Measurements from ENCODE around the gene MSH6. TPM values are rescaled to one million over a fixed set of nuclear protein-coding genes. Genes with fewer than 3 reads are reported as not detected.
A peak's percentile ranks its signal among the peaks of the same experiment; 100 is the strongest.

Gene MSH6
- total and polyA plus RNA-seq, 2 of the 13 experiments (the other 11 are each of a cell fraction or from before 2014, with no cell fraction given) = 20.8 to 113 TPM

DNA sequence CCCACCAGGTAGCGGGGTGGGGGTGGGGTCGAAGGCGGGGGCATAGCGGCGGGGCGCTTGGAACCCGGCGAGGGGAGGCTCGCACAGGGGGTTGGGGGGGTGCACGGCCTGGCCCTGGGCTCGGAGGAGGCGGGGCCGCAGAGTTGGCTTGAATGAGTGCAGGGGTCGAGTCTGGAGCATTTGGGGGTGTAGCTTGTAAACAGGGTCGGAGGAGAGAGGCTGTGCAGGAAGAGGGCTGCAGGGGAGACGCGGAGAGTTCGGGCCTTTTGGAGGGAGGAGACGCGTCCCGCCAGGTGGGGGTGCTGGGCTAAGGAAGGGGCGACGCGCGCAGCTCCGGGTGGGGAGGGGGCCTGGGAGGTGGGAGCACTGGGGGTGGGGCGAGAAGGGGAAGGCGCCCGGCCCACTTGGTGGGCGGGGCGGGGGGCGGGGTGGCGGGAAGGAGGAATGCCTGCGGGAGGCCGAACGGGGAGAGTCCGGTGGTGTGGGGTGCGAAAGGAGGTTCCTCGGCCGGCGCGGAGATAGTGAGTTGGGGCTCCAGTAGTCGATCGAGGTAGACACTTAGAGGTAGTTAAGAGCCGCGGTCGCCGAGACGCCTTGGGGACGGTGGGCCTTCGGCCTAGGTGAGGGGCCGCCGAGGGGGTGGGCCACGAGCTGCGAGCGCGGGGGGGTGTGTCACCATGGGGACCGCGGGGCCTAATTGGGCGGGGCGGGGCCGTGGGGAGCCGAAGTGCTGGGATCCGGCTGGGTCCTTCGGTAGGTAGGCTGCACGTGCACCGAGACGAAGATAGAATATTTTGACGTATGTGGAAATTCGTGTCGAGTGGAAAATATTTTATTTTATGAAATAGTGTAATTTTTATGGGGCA is 774 bp downstream of the MSH6 start (continued):
- no peak for TF ChIP-seq FOXJ3 (CRISPR knock-in tag; IDR thresholded peaks at IDR 0.05; ENCODE audit: borderline replicate concordance)
- TF ChIP-seq, protein P1, sequence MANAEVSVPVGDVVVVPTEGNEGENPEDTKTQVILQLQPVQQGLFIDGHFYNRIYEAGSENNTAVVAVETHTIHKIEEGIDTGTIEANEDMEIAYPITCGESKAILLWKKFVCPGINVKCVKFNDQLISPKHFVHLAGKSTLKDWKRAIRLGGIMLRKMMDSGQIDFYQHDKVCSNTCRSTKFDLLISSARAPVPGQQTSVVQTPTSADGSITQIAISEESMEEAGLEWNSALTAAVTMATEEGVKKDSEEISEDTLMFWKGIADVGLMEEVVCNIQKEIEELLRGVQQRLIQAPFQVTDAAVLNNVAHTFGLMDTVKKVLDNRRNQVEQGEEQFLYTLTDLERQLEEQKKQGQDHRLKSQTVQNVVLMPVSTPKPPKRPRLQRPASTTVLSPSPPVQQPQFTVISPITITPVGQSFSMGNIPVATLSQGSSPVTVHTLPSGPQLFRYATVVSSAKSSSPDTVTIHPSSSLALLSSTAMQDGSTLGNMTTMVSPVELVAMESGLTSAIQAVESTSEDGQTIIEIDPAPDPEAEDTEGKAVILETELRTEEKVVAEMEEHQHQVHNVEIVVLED (CRISPR knock-in tag; IDR thresholded peaks at IDR 0.05; ENCODE audit: borderline replicate concordance) = no peak
- TF ChIP-seq, protein P2, sequence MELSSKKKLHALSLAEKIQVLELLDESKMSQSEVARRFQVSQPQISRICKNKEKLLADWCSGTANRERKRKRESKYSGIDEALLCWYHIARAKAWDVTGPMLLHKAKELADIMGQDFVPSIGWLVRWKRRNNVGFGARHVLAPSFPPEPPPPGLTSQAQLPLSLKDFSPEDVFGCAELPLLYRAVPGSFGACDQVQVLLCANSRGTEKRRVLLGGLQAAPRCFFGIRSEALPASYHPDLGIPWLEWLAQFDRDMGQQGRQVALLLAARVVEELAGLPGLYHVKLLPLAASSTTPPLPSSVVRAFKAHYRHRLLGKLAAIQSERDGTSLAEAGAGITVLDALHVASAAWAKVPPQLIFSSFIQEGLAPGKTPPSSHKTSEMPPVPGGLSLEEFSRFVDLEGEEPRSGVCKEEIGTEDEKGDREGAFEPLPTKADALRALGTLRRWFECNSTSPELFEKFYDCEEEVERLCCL (CRISPR knock-in tag; IDR thresholded peaks at IDR 0.05; ENCODE audit: borderline replicate concordance) = no peak; the same call in 1 of the 2 replicates
- TF ChIP-seq ZNF558 (CRISPR knock-in tag; IDR thresholded peaks at IDR 0.05; ENCODE audit: borderline replicate concordance) = no peak
- TF ChIP-seq, protein P3, sequence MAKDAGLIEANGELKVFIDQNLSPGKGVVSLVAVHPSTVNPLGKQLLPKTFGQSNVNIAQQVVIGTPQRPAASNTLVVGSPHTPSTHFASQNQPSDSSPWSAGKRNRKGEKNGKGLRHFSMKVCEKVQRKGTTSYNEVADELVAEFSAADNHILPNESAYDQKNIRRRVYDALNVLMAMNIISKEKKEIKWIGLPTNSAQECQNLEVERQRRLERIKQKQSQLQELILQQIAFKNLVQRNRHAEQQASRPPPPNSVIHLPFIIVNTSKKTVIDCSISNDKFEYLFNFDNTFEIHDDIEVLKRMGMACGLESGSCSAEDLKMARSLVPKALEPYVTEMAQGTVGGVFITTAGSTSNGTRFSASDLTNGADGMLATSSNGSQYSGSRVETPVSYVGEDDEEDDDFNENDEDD (CRISPR knock-in tag; IDR thresholded peaks at IDR 0.05; ENCODE audit: borderline replicate concordance) = peak; percentile 42; the same call in 1 of the 2 replicates
- TF ChIP-seq KDM4B (CRISPR knock-in tag; IDR thresholded peaks at IDR 0.05) = no peak
- 0 out of 2 replicates have a peak, but pooled peaks have one; percentile 22 for TF ChIP-seq ZBTB7B (CRISPR knock-in tag; IDR thresholded peaks at IDR 0.05)
- 0 out of 2 replicates have a peak, but pooled peaks have one; percentile 5 for TF ChIP-seq ZBTB20 (CRISPR knock-in tag; IDR thresholded peaks at IDR 0.05; ENCODE audit: borderline replicate concordance, low read depth)
- TF ChIP-seq, protein P4, sequence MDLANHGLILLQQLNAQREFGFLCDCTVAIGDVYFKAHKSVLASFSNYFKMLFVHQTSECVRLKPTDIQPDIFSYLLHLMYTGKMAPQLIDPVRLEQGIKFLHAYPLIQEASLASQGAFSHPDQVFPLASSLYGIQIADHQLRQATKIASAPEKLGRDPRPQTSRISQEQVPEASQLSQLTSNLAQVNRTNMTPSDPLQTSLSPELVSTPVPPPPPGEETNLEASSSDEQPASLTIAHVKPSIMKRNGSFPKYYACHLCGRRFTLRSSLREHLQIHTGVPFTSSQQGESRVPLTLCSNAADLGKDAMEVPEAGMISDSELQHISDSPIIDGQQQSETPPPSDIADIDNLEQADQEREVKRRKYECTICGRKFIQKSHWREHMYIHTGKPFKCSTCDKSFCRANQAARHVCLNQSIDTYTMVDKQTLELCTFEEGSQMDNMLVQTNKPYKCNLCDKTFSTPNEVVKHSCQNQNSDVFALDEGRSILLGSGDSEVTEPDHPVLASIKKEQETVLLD (CRISPR knock-in tag; IDR thresholded peaks at IDR 0.05; ENCODE audit: low read depth) = no peak
- TF ChIP-seq ZMYM3 (CRISPR knock-in tag; IDR thresholded peaks at IDR 0.05) = no peak
- TF ChIP-seq ISX (CRISPR knock-in tag; conservative IDR thresholded peaks at IDR 0.05) = no peak
- no peak for TF ChIP-seq PAX8 (CRISPR knock-in tag; IDR thresholded peaks at IDR 0.05; ENCODE audit: borderline replicate concordance)
- peak; percentile 8; the same call in 1 of the 2 replicates for TF ChIP-seq MAZ (IDR thresholded peaks at IDR 0.05; ENCODE audit: borderline replicate concordance, low read depth, low read length)
- TF ChIP-seq MAZ (CRISPR knock-in tag; IDR thresholded peaks at IDR 0.05; ENCODE audit: low read depth) = no peak
- no peak for TF ChIP-seq ZNF616 (CRISPR knock-in tag; IDR thresholded peaks at IDR 0.05; ENCODE audit: low read depth)
- 0 out of 2 replicates have a peak, but pooled peaks have one; percentile 22 for TF ChIP-seq HOXA7 (CRISPR knock-in tag; IDR thresholded peaks at IDR 0.05)
- TF ChIP-seq NAIF1 (CRISPR knock-in tag; IDR thresholded peaks at IDR 0.05; ENCODE audit: borderline replicate concordance) = 0 out of 2 replicates have a peak, but pooled peaks have one; percentile 23
- no peak for TF ChIP-seq THAP11 (CRISPR knock-in tag; IDR thresholded peaks at IDR 0.05)
- no peak for TF ChIP-seq FOXP1 (IDR thresholded peaks at IDR 0.05)
- no peak for TF ChIP-seq FOXP1 (CRISPR knock-in tag; IDR thresholded peaks at IDR 0.05)
- TF ChIP-seq ZNF33B (CRISPR knock-in tag; IDR thresholded peaks at IDR 0.05) = no peak
- 0 out of 2 replicates have a peak, but pooled peaks have one; percentile 11 for TF ChIP-seq ZSCAN31 (CRISPR knock-in tag; IDR thresholded peaks at IDR 0.05; ENCODE audit: low read depth)
- no peak for TF ChIP-seq PTBP1 (IDR thresholded peaks at IDR 0.05; ENCODE audit: low read depth, low read length, poor library complexity, severe bottlenecking)
- TF ChIP-seq EED (CRISPR knock-in tag; IDR thresholded peaks at IDR 0.05) = no peak
- no peak for TF ChIP-seq ZNF224 (CRISPR knock-in tag; IDR thresholded peaks at IDR 0.05)
